Liver (tissue), 9 donors: ENCODE measurements around the gene TPCN1. TPM values are rescaled to one million over a fixed set of nuclear protein-coding genes. Genes with fewer than 3 reads are reported as not detected.
A peak's percentile ranks its signal among the peaks of the same experiment; 100 is the strongest.

Experiments
- DNase-seq: peaks from one replicate; pipeline ENCODE4 v3.0.0-alpha.2; 2017; ENCODE audit warnings: low spot score
- H3K27ac ChIP-seq, 2 donors: one replicate each; pipeline ENCODE4 v1.7.0; 2013; ENCODE audit warnings: inconsistent platforms in 2 of 2, low read length in 2 of 2, control low read depth in 1 of 2, low read depth in 1 of 2, mild to moderate bottlenecking in 1 of 2
- H3K27me3 ChIP-seq, 4 donors: one replicate each; pipeline versions ENCODE4 v1.6.1 to v1.7.0; 2013; ENCODE audit warnings: low read length in 3 of 4, inconsistent platforms in 1 of 4, mild to moderate bottlenecking in 1 of 4, moderate library complexity in 1 of 4; ENCODE audit not compliant: control insufficient read depth in 4 of 4, insufficient read depth in 4 of 4
- H3K36me3 ChIP-seq, 4 donors: one replicate each; pipeline versions ENCODE4 v1.6.1 to v1.7.0; 2013; ENCODE audit warnings: low read length in 3 of 4, mild to moderate bottlenecking in 3 of 4, low read depth in 1 of 4, moderate library complexity in 1 of 4; ENCODE audit not compliant: control insufficient read depth in 4 of 4, insufficient read depth in 3 of 4
- H3K4me1 ChIP-seq, 4 donors: one replicate each; pipeline versions ENCODE4 v1.6.1 to v1.7.0; 2013; ENCODE audit warnings: low read length in 3 of 4, mild to moderate bottlenecking in 3 of 4, moderate library complexity in 1 of 4; ENCODE audit not compliant: control insufficient read depth in 4 of 4, insufficient read depth in 4 of 4
- H3K4me3 ChIP-seq, 3 donors: one replicate each; pipeline versions ENCODE4 v1.6.1 to v1.7.0; 2013; ENCODE audit warnings: low read length in 3 of 3, control low read depth in 1 of 3, low read depth in 1 of 3, mild to moderate bottlenecking in 1 of 3
- H3K9ac ChIP-seq, 2 donors: one replicate each; pipeline ENCODE4 v1.7.0; 2013; ENCODE audit warnings: low read length in 2 of 2, mild to moderate bottlenecking in 2 of 2, moderate library complexity in 2 of 2, control low read depth in 1 of 2, low read depth in 1 of 2
- H3K9me3 ChIP-seq, 4 donors: one replicate each; pipeline versions ENCODE4 v1.6.1 to v1.7.0; 2013; ENCODE audit warnings: low read length in 3 of 4; ENCODE audit not compliant: control insufficient read depth in 4 of 4
- CTCF ChIP-seq: fragments of 150-350 bp; IDR thresholded peaks from 2 replicates; pipeline ENCODE4 v1.5.1; 2017; ENCODE audit warnings: improper control_type of control experiment, low read depth, low read length; ENCODE audit not compliant: missing input control
- EGR1 ChIP-seq, 2 donors: IDR thresholded peaks; 2 replicates each; pipeline ENCODE4 v1.6.1; 2016 to 2018; ENCODE audit warnings: antibody characterized with exemption in 2 of 2, low read depth in 2 of 2
- FOXA1 ChIP-seq: IDR thresholded peaks from 2 replicates; pipeline ENCODE4 v1.6.1; 2016; ENCODE audit warnings: antibody characterized with exemption
- FOXA2 ChIP-seq: IDR thresholded peaks from 2 replicates; pipeline ENCODE4 v1.6.1; 2016; ENCODE audit warnings: antibody characterized with exemption
- GABPA ChIP-seq, 2 donors: IDR thresholded peaks in 1 of 2; conservative IDR thresholded peaks in 1 of 2; 2 replicates each; pipeline ENCODE4 v1.6.1; 2016; ENCODE audit warnings: antibody characterized with exemption in 2 of 2, mild to moderate bottlenecking in 1 of 2, moderate library complexity in 1 of 2
- HNF4A ChIP-seq, 2 donors: conservative IDR thresholded peaks; 2 replicates each; pipeline ENCODE4 v1.6.1; 2016; ENCODE audit warnings: antibody characterized with exemption in 2 of 2, mild to moderate bottlenecking in 2 of 2
- HNF4G ChIP-seq: IDR thresholded peaks from 2 replicates; pipeline ENCODE4 v1.6.1; 2016; ENCODE audit warnings: antibody characterized with exemption
- JUND ChIP-seq, 2 donors: IDR thresholded peaks; 2 replicates each; pipeline ENCODE4 v1.6.1; 2016; ENCODE audit warnings: antibody characterized with exemption in 2 of 2
- MAX ChIP-seq: IDR thresholded peaks from 2 replicates; pipeline ENCODE4 v1.6.1; 2016; ENCODE audit warnings: antibody characterized with exemption
- NR2F2 ChIP-seq: IDR thresholded peaks from 2 replicates; pipeline ENCODE4 v1.6.1; 2016; ENCODE audit warnings: antibody characterized with exemption
- RAD21 ChIP-seq, 2 donors: IDR thresholded peaks; 2 replicates each; pipeline ENCODE4 v1.6.1; 2016; ENCODE audit warnings: antibody characterized with exemption in 2 of 2, mild to moderate bottlenecking in 2 of 2
- REST ChIP-seq: IDR thresholded peaks from 2 replicates; pipeline ENCODE4 v1.6.1; 2016; ENCODE audit warnings: antibody characterized with exemption, mild to moderate bottlenecking
- RXRA ChIP-seq, 2 donors: IDR thresholded peaks; 2 replicates each; pipeline ENCODE4 v1.6.1; 2017 to 2018; ENCODE audit warnings: antibody characterized with exemption in 2 of 2, mild to moderate bottlenecking in 1 of 2
- SP1 ChIP-seq: IDR thresholded peaks from 2 replicates; pipeline ENCODE4 v1.6.1; 2018; ENCODE audit warnings: antibody characterized with exemption, mild to moderate bottlenecking
- TAF1 ChIP-seq: conservative IDR thresholded peaks from 2 replicates; pipeline ENCODE4 v1.6.1; 2016; ENCODE audit warnings: antibody characterized with exemption, mild to moderate bottlenecking
- YY1 ChIP-seq: IDR thresholded peaks from 2 replicates; pipeline ENCODE4 v1.6.1; 2016; ENCODE audit warnings: antibody characterized with exemption, mild to moderate bottlenecking
- WGBS: extraction: QIAGEN DNeasy Blood & Tissue Kit; methylation state at CpG from one replicate; pipeline ENCODE4 v1.1.7; 2013; 5-methylcytosine and 5-hydroxymethylcytosine counted together
- polyA plus RNA-seq, 2 donors: library from polyadenylated mRNA; stranded (reverse) in 1 of 2; unstranded in 1 of 2; fragments of 200-250 nt in 1 of 2; fragments of >200 nt in 1 of 2; fragmentation: Nextera tagmentation in 1 of 2; extraction: Ambion mirVana in 1 of 2; gene quantifications; one replicate each; pipeline versions ENCODE4 v1.2.1 to v1.2.3, GENCODE V29; 2013 to 2015
- total RNA-seq, 2 donors: library from RNA; depleted of rRNA; stranded (reverse); fragments of >200 nt; gene quantifications; one replicate each; pipeline ENCODE4 v1.2.3, GENCODE V29; 2014
- TF ChIP-seq, protein P1 (sequence below): IDR thresholded peaks from 2 replicates; pipeline ENCODE4 v1.6.1; 2016; ENCODE audit warnings: antibody characterized with exemption
- TF ChIP-seq, protein P2 (sequence below): IDR thresholded peaks from 2 replicates; pipeline ENCODE4 v1.6.1; 2016; ENCODE audit warnings: antibody characterized with exemption
- donor health status: healthy.
- donor health status: healthy.
- donor health status: healthy.
- donor health status: healthy.
- donor health status: healthy.

The TPCN1 gene
- total and polyA plus RNA-seq, 4 donors, result 8.6 to 19.2 (median 13.7) TPM

GRCh38 chr12:113240395-113240794 lies 19.1 kb downstream of the TPCN1 start:
- H3K9ac ChIP-seq, result no peak overlapping the region
- TF ChIP-seq TAF1, result no peak
- no peak for TF ChIP-seq FOXA1
- no peak for TF ChIP-seq RAD21 (IDR thresholded peaks at IDR 0.05)
- TF ChIP-seq, protein P1, sequence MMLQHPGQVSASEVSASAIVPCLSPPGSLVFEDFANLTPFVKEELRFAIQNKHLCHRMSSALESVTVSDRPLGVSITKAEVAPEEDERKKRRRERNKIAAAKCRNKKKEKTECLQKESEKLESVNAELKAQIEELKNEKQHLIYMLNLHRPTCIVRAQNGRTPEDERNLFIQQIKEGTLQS, result no peak
- no peak for TF ChIP-seq NR2F2
- no peak for TF ChIP-seq EGR1 (IDR thresholded peaks at IDR 0.05; ENCODE audit: low read depth in 2 of 2)
- TF ChIP-seq, protein P2, sequence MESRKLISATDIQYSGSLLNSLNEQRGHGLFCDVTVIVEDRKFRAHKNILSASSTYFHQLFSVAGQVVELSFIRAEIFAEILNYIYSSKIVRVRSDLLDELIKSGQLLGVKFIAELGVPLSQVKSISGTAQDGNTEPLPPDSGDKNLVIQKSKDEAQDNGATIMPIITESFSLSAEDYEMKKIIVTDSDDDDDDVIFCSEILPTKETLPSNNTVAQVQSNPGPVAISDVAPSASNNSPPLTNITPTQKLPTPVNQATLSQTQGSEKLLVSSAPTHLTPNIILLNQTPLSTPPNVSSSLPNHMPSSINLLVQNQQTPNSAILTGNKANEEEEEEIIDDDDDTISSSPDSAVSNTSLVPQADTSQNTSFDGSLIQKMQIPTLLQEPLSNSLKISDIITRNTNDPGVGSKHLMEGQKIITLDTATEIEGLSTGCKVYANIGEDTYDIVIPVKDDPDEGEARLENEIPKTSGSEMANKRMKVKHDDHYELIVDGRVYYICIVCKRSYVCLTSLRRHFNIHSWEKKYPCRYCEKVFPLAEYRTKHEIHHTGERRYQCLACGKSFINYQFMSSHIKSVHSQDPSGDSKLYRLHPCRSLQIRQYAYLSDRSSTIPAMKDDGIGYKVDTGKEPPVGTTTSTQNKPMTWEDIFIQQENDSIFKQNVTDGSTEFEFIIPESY, result no peak
- TF ChIP-seq REST, result no peak
- no peak for TF ChIP-seq SP1
- no peak for TF ChIP-seq CTCF
- TF ChIP-seq JUND (IDR thresholded peaks at IDR 0.05), result no peak
- no peak for TF ChIP-seq RXRA (IDR thresholded peaks at IDR 0.05)
- no peak for TF ChIP-seq HNF4A (conservative IDR thresholded peaks at IDR 0.05)
- TF ChIP-seq MAX, result no peak
- TF ChIP-seq HNF4G, result no peak
- TF ChIP-seq YY1, result no peak
- TF ChIP-seq GABPA (IDR thresholded peaks at IDR 0.05 in 1 of 2, conservative IDR thresholded peaks at IDR 0.05 in 1 of 2), result no peak
- TF ChIP-seq FOXA2, result no peak
- no peak for DNase-seq
- H3K27me3 ChIP-seq, result no peaks in the 10 kb centered on the region
- peaks cover 18 to 68% (median 51%) of the 10 kb centered on the region in 4 donors for H3K4me1 ChIP-seq
- H3K27ac ChIP-seq, result peak overlapping the region; percentile 39 to 49
- 82% methylated on average over 3 of the region's 3 CpGs for WGBS
- no peak overlapping the region for H3K4me3 ChIP-seq
- H3K9me3 ChIP-seq, result no peaks in the 10 kb centered on the region
- H3K36me3 ChIP-seq, result peaks cover 0 to 3% (median 0%) of the 10 kb centered on the region in 4 donors
